GM18519 (cell line): ENCODE results near the gene NYNRIN.

ENCODE experiments used
- ATAC-seq: cut with Tn5 transposase; IDR thresholded peaks from one replicate; pipeline ENCODE4 v1.9.1; 2021; ENCODE audit warnings: mild to moderate bottlenecking, moderate library complexity; ENCODE audit not compliant: unreplicated experiment, low FRiP score

The NYNRIN gene

GRCh38 chr14:24390701-24391468 is 7.9 kb upstream of the NYNRIN start:
- no peak for ATAC-seq

GRCh38 chr14:24392325-24393091 is 6.3 kb upstream of the NYNRIN start:
- no peak for ATAC-seq

- ATAC-seq = no peak
Measured at GRCh38 chr14:24394275-24394674, 4.5 kb upstream of the NYNRIN start.

GRCh38 chr14:24395609-24396582 is 2.9 kb upstream of the NYNRIN start:
- ATAC-seq = no peak

GRCh38 chr14:24397639-24398292 is 1.0 kb upstream of the NYNRIN start:
- no peak for ATAC-seq

GRCh38 chr14:24398293-24398652 is 530 bp upstream of the NYNRIN start:
- no peak for ATAC-seq

- no peak for ATAC-seq
Measured at GRCh38 chr14:24399447-24399822, 632 bp downstream of the NYNRIN start.

GRCh38 chr14:24399999-24400718 is 1.4 kb downstream of the NYNRIN start:
- ATAC-seq = no peak

GRCh38 chr14:24401810-24402702 is 3.3 kb downstream of the NYNRIN start:
- no peak for ATAC-seq

- no peak for ATAC-seq
Measured at GRCh38 chr14:24403294-24403998, 4.6 kb downstream of the NYNRIN start.

- ATAC-seq = no peak
Measured at GRCh38 chr14:24404814-24405213, 6.0 kb downstream of the NYNRIN start.

- no peak for ATAC-seq
Measured at GRCh38 chr14:24406416-24406815, 7.6 kb downstream of the NYNRIN start.

- no peak for ATAC-seq
Measured at GRCh38 chr14:24407608-24408325, 9.0 kb downstream of the NYNRIN start.

GRCh38 chr14:24408764-24409163 is 10.0 kb downstream of the NYNRIN start:
- no peak for ATAC-seq

GRCh38 chr14:24409192-24409591 is 10.4 kb downstream of the NYNRIN start:
- ATAC-seq = no peak

GRCh38 chr14:24409956-24410355 is 11.2 kb downstream of the NYNRIN start:
- no peak for ATAC-seq
